K562 (cell line): ENCODE data around the gene GNG14. TPM values are rescaled to one million over a fixed set of nuclear protein-coding genes. Genes with fewer than 3 reads are reported as not detected.

ENCODE experiments used
- BCOR ChIP-seq: fragments of 450-650 bp; IDR thresholded peaks from 2 replicates; pipeline ENCODE4 v1.6.1; 2016
- CREM ChIP-seq: IDR thresholded peaks from 2 replicates; pipeline ENCODE4 v1.6.1; 2014; ENCODE audit warnings: antibody characterized with exemption, low read depth
- ELF1 ChIP-seq: fragments of 200-800 bp; sonication (Bioruptor generic); IDR thresholded peaks from 2 replicates; pipeline ENCODE4 v1.6.1; 2016; ENCODE audit warnings: missing genetic modification characterization, missing compliant biosample characterization
- HDGF ChIP-seq: fragments of 450-650 bp; IDR thresholded peaks from 2 replicates; pipeline ENCODE4 v1.6.1; 2016
- HNRNPLL ChIP-seq: fragments of 200-400 bp; formaldehyde crosslinking; IDR thresholded peaks from 2 replicates; pipeline ENCODE4 v1.6.1; 2017; ENCODE audit warnings: low read length, low read depth, mild to moderate bottlenecking; ENCODE audit not compliant: poor library complexity, severe bottlenecking
- ILK ChIP-seq: fragments of 450-650 bp; IDR thresholded peaks from 2 replicates; pipeline ENCODE4 v1.6.1; 2016; ENCODE audit warnings: missing genetic modification characterization, low read depth, mild to moderate bottlenecking, missing compliant biosample characterization, moderate library complexity, borderline replicate concordance
- IRF2 ChIP-seq: sonication (generic); formaldehyde crosslinking; IDR thresholded peaks from 2 replicates; pipeline ENCODE4 v1.8.1; 2022; ENCODE audit warnings: mild to moderate bottlenecking, missing genetic modification reagents
- PKNOX1 ChIP-seq: fragments of 450-650 bp; IDR thresholded peaks from 2 replicates; pipeline ENCODE4 v1.6.1; 2016
- PML ChIP-seq: IDR thresholded peaks from 2 replicates; pipeline ENCODE4 v1.6.1; 2012; ENCODE audit warnings: low read length, inconsistent platforms
- POLR2G ChIP-seq: fragments of 200-400 bp; formaldehyde crosslinking; IDR thresholded peaks from 2 replicates; pipeline ENCODE4 v1.6.1; 2017; ENCODE audit warnings: low read depth, mild to moderate bottlenecking, antibody characterized with exemption, low read length, moderate library complexity
- RBFOX2 ChIP-seq: fragments of 200-400 bp; formaldehyde crosslinking; IDR thresholded peaks from 2 replicates; pipeline ENCODE4 v1.6.1; 2017; ENCODE audit warnings: low read depth, mild to moderate bottlenecking, low read length, moderate library complexity
- RNF2 ChIP-seq: sonication (generic); IDR thresholded peaks from 2 replicates; pipeline ENCODE4 v1.6.1; 2016
- SP2 ChIP-seq: IDR thresholded peaks from 2 replicates; pipeline ENCODE4 v1.6.1; 2011; ENCODE audit warnings: mild to moderate bottlenecking, low read depth, low read length, moderate library complexity; ENCODE audit not compliant: poor library complexity, severe bottlenecking; ENCODE audit errors: extremely low read depth
- SRF ChIP-seq, 2 experiments: fragments of 250-450, 450-650 bp in 1 of 2; sonication (Bioruptor Pico) in 1 of 2; sonication (generic) in 1 of 2; formaldehyde crosslinking; IDR thresholded peaks; 2 replicates each; pipeline versions ENCODE4 v1.5.0 to v1.5.1; 2020 to 2022; ENCODE audit warnings: mild to moderate bottlenecking in 1 of 2, missing genetic modification reagents in 1 of 2
- STAG1 ChIP-seq: sonication (generic); formaldehyde crosslinking; IDR thresholded peaks from 2 replicates; pipeline ENCODE4 v1.5.0; 2020; ENCODE audit warnings: missing genetic modification reagents, borderline replicate concordance
- SUPT5H ChIP-seq: fragments of 450-650 bp; IDR thresholded peaks from 2 replicates; pipeline ENCODE4 v1.6.1; 2016
- TEAD4 ChIP-seq, 2 experiments: sonication (generic) in 1 of 2; formaldehyde crosslinking in 1 of 2; IDR thresholded peaks; 2 replicates each; pipeline versions ENCODE4 v1.6.1 to v1.8.0; 2012 to 2022; ENCODE audit warnings: borderline replicate concordance in 1 of 2, inconsistent platforms in 1 of 2, low read length in 1 of 2, mild to moderate bottlenecking in 1 of 2, missing genetic modification reagents in 1 of 2
- ZC3H4 ChIP-seq: sonication (generic); formaldehyde crosslinking; IDR thresholded peaks from 2 replicates; pipeline ENCODE4 v1.9.0; 2021; ENCODE audit warnings: missing genetic modification reagents, borderline replicate concordance
- ZFX ChIP-seq: sonication (generic); formaldehyde crosslinking; IDR thresholded peaks from 2 replicates; pipeline ENCODE4 v1.8.0; 2022; ENCODE audit warnings: mild to moderate bottlenecking, missing genetic modification reagents, moderate library complexity
- ZNF143 ChIP-seq: sonication (generic); formaldehyde crosslinking; IDR thresholded peaks from 2 replicates; pipeline ENCODE4 v1.9.0; 2022; ENCODE audit warnings: mild to moderate bottlenecking, missing genetic modification reagents
- ZNF431 ChIP-seq: sonication (generic); formaldehyde crosslinking; IDR thresholded peaks from 2 replicates; pipeline ENCODE4 v1.8.0; 2022; ENCODE audit warnings: mild to moderate bottlenecking, missing genetic modification reagents
- ZNF75A ChIP-seq: fragments of 450-650 bp; formaldehyde crosslinking; IDR thresholded peaks from 2 replicates; pipeline ENCODE4 v1.4.0; 2020; ENCODE audit warnings: mild to moderate bottlenecking
- polyA plus RNA-seq, 8 experiments: library from polyadenylated mRNA; depleted of rRNA in 4 of 8; stranded (reverse) in 5 of 8; unstranded in 3 of 8; fragments of >200 nt; fragmentation: Nextera tagmentation in 2 of 8; fragmentation: Illumina TruSeq in 1 of 8; extraction: Ambion mirVana in 2 of 8; extraction: Trizol in 1 of 8; gene quantifications; 2 replicates each; pipeline versions ENCODE4 v1.2.1 to v1.2.3, GENCODE V29; 2011 to 2014; ENCODE audit warnings: inconsistent platforms in 1 of 8, missing spikeins in 1 of 8
- total RNA-seq, 7 experiments: library from RNA; depleted of rRNA in 6 of 7; stranded (reverse); fragments of >200 nt in 6 of 7; fragmentation: Illumina TruSeq in 2 of 7; extraction: Trizol in 2 of 7; gene quantifications; 2 replicates each; pipeline versions ENCODE4 v1.2.1 to v1.2.3, GENCODE V29; 2011 to 2021; ENCODE audit warnings: low replicate concordance in 1 of 7
- TF ChIP-seq, protein P1 (sequence below), 2 experiments: fragments of 450-650 bp; conservative IDR thresholded peaks; 2 replicates each; pipeline ENCODE4 v1.6.1; 2017; ENCODE audit warnings: mild to moderate bottlenecking in 2 of 2, moderate library complexity in 2 of 2
- TF ChIP-seq, protein P2 (sequence below): fragments of 250-450 bp; sonication (Bioruptor Pico); IDR thresholded peaks from 2 replicates; pipeline ENCODE4 v1.8.0; 2022; ENCODE audit warnings: moderate library complexity, mild to moderate bottlenecking, inconsistent platforms
- TF ChIP-seq, protein P3 (sequence below): fragments of 200-800 bp; sonication (Bioruptor generic); IDR thresholded peaks from 2 replicates; pipeline ENCODE4 v1.6.1; 2017; ENCODE audit warnings: missing genetic modification characterization, missing compliant biosample characterization

GNG14 gene
- total and polyA plus RNA-seq, 9 of the 15 experiments (the other 6 are each of a cell fraction or from before 2014, with no cell fraction given) = not detected

- peak; percentile 93 for TF ChIP-seq ZNF143 (CRISPR knock-in tag)
- TF ChIP-seq IRF2 (CRISPR knock-in tag) = no peak
- no peak for TF ChIP-seq ILK (tag)
- TF ChIP-seq PKNOX1 = no peak
- TF ChIP-seq RNF2 = peak; percentile 66; the same call in 1 of the 2 replicates
- TF ChIP-seq BCOR = 0 out of 2 replicates have a peak, but pooled peaks have one; percentile 1
- TF ChIP-seq, protein P1, sequence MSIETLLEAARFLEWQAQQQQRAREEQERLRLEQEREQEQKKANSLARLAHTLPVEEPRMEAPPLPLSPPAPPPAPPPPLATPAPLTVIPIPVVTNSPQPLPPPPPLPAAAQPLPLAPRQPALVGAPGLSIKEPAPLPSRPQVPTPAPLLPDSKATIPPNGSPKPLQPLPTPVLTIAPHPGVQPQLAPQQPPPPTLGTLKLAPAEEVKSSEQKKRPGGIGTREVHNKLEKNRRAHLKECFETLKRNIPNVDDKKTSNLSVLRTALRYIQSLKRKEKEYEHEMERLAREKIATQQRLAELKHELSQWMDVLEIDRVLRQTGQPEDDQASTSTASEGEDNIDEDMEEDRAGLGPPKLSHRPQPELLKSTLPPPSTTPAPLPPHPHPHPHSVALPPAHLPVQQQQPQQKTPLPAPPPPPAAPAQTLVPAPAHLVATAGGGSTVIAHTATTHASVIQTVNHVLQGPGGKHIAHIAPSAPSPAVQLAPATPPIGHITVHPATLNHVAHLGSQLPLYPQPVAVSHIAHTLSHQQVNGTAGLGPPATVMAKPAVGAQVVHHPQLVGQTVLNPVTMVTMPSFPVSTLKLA (conservative IDR thresholded peaks at IDR 0.05) = peak; percentile 97 to 98
- TF ChIP-seq ZNF431 (CRISPR knock-in tag) = 0 out of 2 replicates have a peak, but pooled peaks have one; percentile 19
- TF ChIP-seq SUPT5H = peak; percentile 72
- TF ChIP-seq CREM = peak; percentile 67
- TF ChIP-seq, protein P2, sequence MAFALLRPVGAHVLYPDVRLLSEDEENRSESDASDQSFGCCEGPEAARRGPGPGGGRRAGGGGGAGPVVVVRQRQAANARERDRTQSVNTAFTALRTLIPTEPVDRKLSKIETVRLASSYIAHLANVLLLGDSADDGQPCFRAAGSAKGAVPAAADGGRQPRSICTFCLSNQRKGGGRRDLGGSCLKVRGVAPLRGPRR (CRISPR knock-in tag) = no peak
- TF ChIP-seq ELF1 (tag) = no peak
- TF ChIP-seq SRF (CRISPR knock-in tag; IDR thresholded peaks at IDR 0.05) = 0 out of 4 replicates have a peak, but pooled peaks of 1 of the 2 experiments have one; percentile 34
- 0 out of 2 replicates have a peak, but pooled peaks have one; percentile 16 for TF ChIP-seq PML
- peak; percentile 80 for TF ChIP-seq RBFOX2
- no peak for TF ChIP-seq ZC3H4 (CRISPR knock-in tag)
- no peak for TF ChIP-seq HDGF
- TF ChIP-seq HNRNPLL = peak; percentile 61
- TF ChIP-seq POLR2G = peak; percentile 74
- no peak for TF ChIP-seq STAG1 (CRISPR knock-in tag)
- TF ChIP-seq SP2 = no peak
- TF ChIP-seq ZFX (CRISPR knock-in tag) = peak; percentile 81
- TF ChIP-seq, protein P3, sequence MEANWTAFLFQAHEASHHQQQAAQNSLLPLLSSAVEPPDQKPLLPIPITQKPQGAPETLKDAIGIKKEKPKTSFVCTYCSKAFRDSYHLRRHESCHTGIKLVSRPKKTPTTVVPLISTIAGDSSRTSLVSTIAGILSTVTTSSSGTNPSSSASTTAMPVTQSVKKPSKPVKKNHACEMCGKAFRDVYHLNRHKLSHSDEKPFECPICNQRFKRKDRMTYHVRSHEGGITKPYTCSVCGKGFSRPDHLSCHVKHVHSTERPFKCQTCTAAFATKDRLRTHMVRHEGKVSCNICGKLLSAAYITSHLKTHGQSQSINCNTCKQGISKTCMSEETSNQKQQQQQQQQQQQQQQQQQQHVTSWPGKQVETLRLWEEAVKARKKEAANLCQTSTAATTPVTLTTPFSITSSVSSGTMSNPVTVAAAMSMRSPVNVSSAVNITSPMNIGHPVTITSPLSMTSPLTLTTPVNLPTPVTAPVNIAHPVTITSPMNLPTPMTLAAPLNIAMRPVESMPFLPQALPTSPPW (CRISPR knock-in tag) = peak; percentile 66
- no peak; the same call in 1 of the 2 replicates for TF ChIP-seq TEAD4 (IDR thresholded peaks at IDR 0.05; ENCODE audit: low read length)
- no peak for TF ChIP-seq TEAD4 (CRISPR knock-in tag; IDR thresholded peaks at IDR 0.05; ENCODE audit: borderline replicate concordance)
- TF ChIP-seq ZNF75A (CRISPR knock-in tag) = no peak
These were observed 36.0 kb downstream of the GNG14 start, which contains the start of gene TNPO2 (continued) for GRCh38 chr19:12723641-12724426.
